Raji (cell line): ENCODE data around the gene GLB1L2.

ENCODE experiments used
- POLR2A ChIP-seq: IDR thresholded peaks from 2 replicates; pipeline ENCODE4 v1.6.1; 2011; ENCODE audit warnings: low read depth, low read length, control low read depth; ENCODE audit not compliant: insufficient read depth

GLB1L2 gene, protein sequence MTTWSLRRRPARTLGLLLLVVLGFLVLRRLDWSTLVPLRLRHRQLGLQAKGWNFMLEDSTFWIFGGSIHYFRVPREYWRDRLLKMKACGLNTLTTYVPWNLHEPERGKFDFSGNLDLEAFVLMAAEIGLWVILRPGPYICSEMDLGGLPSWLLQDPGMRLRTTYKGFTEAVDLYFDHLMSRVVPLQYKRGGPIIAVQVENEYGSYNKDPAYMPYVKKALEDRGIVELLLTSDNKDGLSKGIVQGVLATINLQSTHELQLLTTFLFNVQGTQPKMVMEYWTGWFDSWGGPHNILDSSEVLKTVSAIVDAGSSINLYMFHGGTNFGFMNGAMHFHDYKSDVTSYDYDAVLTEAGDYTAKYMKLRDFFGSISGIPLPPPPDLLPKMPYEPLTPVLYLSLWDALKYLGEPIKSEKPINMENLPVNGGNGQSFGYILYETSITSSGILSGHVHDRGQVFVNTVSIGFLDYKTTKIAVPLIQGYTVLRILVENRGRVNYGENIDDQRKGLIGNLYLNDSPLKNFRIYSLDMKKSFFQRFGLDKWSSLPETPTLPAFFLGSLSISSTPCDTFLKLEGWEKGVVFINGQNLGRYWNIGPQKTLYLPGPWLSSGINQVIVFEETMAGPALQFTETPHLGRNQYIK

DNA sequence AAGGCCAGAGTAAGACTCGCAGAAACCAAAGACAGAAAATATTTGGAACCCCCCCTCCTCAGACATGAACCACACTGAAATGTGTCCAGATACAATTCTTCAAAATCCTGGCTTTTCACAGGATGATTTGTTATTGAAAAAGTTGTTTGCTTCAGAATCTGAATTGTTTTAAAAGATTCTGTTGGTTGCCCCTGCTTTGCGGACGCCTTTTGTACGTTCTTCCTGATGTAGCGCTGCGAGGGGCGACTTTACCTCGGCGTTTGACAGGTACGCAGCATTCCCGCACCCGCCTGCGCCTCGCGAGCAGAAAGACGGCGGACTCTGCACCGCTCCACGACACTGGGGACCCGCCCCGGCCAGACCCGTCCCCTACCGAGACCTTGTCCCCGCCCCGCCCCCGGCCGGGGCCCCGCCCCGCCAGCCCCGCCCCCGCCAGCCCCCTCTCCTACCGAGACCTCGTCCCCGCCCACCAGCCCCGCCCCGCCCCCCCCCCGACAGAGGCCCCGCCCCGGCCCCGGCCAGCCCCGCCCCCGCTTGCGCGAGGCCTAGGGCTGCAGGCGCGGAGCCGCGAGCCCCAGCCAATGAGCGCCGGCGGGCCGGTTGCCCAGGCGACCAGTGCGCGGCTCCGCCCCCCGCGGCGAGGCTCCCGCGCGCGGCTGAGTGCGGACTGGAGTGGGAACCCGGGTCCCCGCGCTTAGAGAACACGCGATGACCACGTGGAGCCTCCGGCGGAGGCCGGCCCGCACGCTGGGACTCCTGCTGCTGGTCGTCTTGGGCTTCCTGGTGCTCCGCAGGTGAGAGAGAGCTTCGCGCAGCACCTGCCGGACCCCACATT lies at the start of gene GLB1L2:
TSS of gene GLB1L2 (plus strand) at position 635 of the 835 bp plus-strand sequence. CDS start at position 709, 74 bp downstream.
- TF ChIP-seq POLR2A = no peak

GRCh38 chr11:134282121-134283045 lies 49.4 kb upstream of the GLB1L2 start:
- no peak for TF ChIP-seq POLR2A

GRCh38 chr11:134283461-134284230 lies 48.1 kb upstream of the GLB1L2 start:
- no peak for TF ChIP-seq POLR2A

DNA sequence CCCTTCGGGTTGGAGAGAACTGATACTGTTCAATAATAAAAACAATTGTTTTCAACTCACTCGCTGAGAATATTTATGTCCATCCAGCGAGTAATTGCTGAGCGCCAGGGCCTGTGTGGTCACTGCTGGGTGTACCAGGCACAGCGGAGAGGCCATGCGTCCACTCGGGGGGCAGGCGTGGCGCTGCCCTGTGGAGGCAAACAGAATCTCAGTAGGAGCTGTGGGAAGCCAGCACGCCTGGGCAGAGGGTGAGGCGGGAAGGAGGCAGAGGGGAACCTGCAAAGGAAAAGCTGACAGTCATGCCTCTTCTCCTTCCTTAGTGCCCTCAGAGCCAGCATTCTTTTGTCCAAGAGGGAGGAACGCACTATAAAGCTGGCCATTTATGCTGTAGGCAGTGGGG lies 44.2 kb upstream of the GLB1L2 start:
- no peak for TF ChIP-seq POLR2A

GRCh38 chr11:134288486-134288885 lies 43.3 kb upstream of the GLB1L2 start:
- no peak for TF ChIP-seq POLR2A

DNA sequence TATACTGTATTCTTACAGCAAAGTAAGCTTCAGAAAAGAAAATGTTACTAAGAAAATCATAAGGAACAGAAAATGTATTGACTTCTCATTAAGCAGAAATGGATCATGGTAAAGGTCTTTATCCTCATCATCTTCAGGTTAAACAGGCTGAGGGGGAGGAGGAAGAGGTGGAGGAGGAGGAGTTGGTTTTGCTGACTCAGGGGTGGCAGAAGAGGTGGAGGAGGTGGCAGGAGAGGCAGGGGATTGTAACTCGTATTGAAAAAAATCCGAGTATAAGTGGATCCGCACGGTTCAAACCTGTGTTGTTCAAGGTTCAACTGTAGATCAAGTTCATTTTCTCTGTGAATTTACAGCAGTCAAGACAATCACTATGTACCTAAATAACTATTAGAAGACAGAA lies 42.6 kb upstream of the GLB1L2 start:
- no peak for TF ChIP-seq POLR2A

DNA sequence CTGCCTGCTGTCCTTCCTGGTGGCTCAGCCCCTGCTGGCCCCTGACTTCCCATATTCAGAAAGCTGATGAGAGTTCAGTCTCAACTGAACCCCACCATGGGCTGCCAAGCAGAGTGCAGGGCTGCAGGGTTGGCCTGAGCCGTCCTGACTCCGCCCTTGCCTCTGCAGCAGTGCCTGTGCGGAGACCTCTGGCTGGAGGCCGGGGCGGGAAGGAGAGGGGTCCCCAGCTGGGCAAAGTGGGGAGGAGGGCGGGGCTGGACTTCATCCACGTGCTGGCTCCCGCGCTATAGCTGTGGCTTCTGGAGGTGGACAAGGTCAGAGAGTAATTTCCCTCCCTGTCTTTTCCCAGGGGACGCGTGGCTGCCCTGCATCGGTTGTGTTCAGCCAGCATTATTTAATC lies 42.0 kb upstream of the GLB1L2 start:
- TF ChIP-seq POLR2A = no peak

- no peak for TF ChIP-seq POLR2A
These were observed 41.1 kb upstream of the GLB1L2 start for GRCh38 chr11:134290646-134291045.

- no peak for TF ChIP-seq POLR2A
These were observed 40.6 kb upstream of the GLB1L2 start for GRCh38 chr11:134291196-134291595.

- no peak for TF ChIP-seq POLR2A
These were observed 39.1 kb upstream of the GLB1L2 start for GRCh38 chr11:134292661-134293060.

- no peak for TF ChIP-seq POLR2A
These were observed 38.4 kb upstream of the GLB1L2 start for GRCh38 chr11:134293119-134294113.

GRCh38 chr11:134294664-134295063 lies 37.1 kb upstream of the GLB1L2 start:
- TF ChIP-seq POLR2A = no peak

- no peak for TF ChIP-seq POLR2A
These were observed 19.6 kb upstream of the GLB1L2 start for GRCh38 chr11:134312223-134312622.

DNA sequence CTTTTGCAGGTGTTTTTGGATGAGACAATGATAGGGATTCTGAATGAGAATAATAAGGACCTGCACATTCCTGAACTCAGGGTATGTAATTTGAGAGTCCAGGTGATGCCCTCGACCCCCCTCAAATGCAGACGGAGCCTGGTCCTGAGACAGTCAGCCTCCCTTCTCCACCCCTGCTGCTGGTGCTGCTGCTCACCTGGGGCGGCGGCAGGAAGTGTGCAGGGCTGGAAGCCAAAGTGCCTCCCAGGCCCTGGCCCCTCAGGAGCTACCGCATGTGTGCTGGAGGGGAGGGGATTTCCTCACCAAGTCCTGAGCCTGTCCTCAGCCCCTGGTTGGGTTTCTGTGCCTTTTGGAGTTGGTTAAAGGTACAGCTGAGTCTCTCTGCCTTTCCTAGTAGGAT lies 19.0 kb upstream of the GLB1L2 start:
- TF ChIP-seq POLR2A = no peak
